Panc1 (cell line): Measurements from ENCODE around the gene XYLT1. TPM values are rescaled to one million over a fixed set of nuclear protein-coding genes. Genes with fewer than 3 reads are reported as not detected.

Source experiments
- ATAC-seq: fragments of 200-7000 bp; cut with Tn5 transposase; 2 replicates; pipeline ENCODE4 v1.9.1; 2020; ENCODE audit warnings: mild to moderate bottlenecking, moderate library complexity
- BruUV-seq: library from RNA; stranded (reverse); fragments of 400-500 nt; replicated peaks from 2 replicates; lab custom pipeline; 2021; lab: Mats Ljungman, UMichigan
- CTCF ChIA-PET: fragments of 300-600 bp; sonication (Branson Sonifier 250); formaldehyde crosslinking; loops from one replicate; lab custom pipeline; 2022; ENCODE audit warnings: antibody characterized with exemption; lab: Charles Lee
- POLR2A ChIA-PET: fragments of 300-600 bp; sonication (Branson Sonifier 250); formaldehyde crosslinking; loops from one replicate; lab custom pipeline; 2022; ENCODE audit warnings: antibody characterized with exemption; lab: Charles Lee
- DNase-seq: peaks from one replicate; pipeline ENCODE4 v3.0.0-alpha.2; 2010; ENCODE audit warnings: low read depth, low spot score
- H3K27ac ChIP-seq: 2 replicates; pipeline ENCODE4 v1.5.1; 2011; ENCODE audit warnings: mild to moderate bottlenecking, low read length, inconsistent platforms
- H3K27me3 ChIP-seq: fragments of 200-500 bp; sonication (Bioruptor generic); 2 replicates; pipeline ENCODE4 v1.6.0; 2014; ENCODE audit warnings: low read length, inconsistent platforms; ENCODE audit not compliant: control insufficient read depth, insufficient read depth
- H3K36me3 ChIP-seq: fragments of 200-500 bp; sonication (Bioruptor generic); 2 replicates; pipeline ENCODE4 v1.5.1; 2014; ENCODE audit warnings: inconsistent platforms, mild to moderate bottlenecking, low read length, moderate library complexity; ENCODE audit not compliant: control insufficient read depth, insufficient read depth
- H3K4me1 ChIP-seq: 2 replicates; pipeline ENCODE4 v1.5.1; 2011; ENCODE audit warnings: inconsistent platforms, mild to moderate bottlenecking, low read length, moderate library complexity; ENCODE audit not compliant: control insufficient read depth, insufficient read depth
- H3K4me3 ChIP-seq, 2 experiments: 2 replicates each; pipeline ENCODE4 v1.5.1; 2011 to 2012; ENCODE audit warnings: low read depth in 2 of 2, low read length in 2 of 2, mild to moderate bottlenecking in 2 of 2, inconsistent platforms in 1 of 2, moderate library complexity in 1 of 2
- H3K9me3 ChIP-seq: fragments of 200-500 bp; sonication (Bioruptor generic); 2 replicates; pipeline ENCODE4 v1.5.1; 2014; ENCODE audit warnings: low read depth, mild to moderate bottlenecking, inconsistent platforms, low read length, moderate library complexity; ENCODE audit not compliant: control insufficient read depth, insufficient read depth
- CTCF ChIP-seq: fragments of 450-650 bp; IDR thresholded peaks from 2 replicates; pipeline ENCODE4 v1.5.1; 2017; ENCODE audit warnings: mild to moderate bottlenecking
- POLR2AphosphoS5 ChIP-seq: IDR thresholded peaks from 2 replicates; pipeline ENCODE4 v1.6.1; 2012; ENCODE audit warnings: mild to moderate bottlenecking, low read depth, low read length, moderate library complexity
- REST ChIP-seq, 2 experiments: IDR thresholded peaks; 2 replicates each; pipeline ENCODE4 v1.6.1; 2011 to 2012; ENCODE audit warnings: low read depth in 2 of 2, control low read depth in 1 of 2, low read length in 1 of 2, mild to moderate bottlenecking in 1 of 2, moderate library complexity in 1 of 2; ENCODE audit not compliant: insufficient read depth in 1 of 2
- SIN3A ChIP-seq: IDR thresholded peaks from 2 replicates; pipeline ENCODE4 v1.6.1; 2012; ENCODE audit warnings: low read depth, mild to moderate bottlenecking, low read length, moderate library complexity, borderline replicate concordance; ENCODE audit not compliant: insufficient read depth
- TCF7L2 ChIP-seq: IDR thresholded peaks from 2 replicates; pipeline ENCODE4 v1.6.1; 2011; ENCODE audit warnings: mild to moderate bottlenecking, low read depth, low read length, inconsistent platforms
- in situ Hi-C: cut with HindIII; loops from 2 replicates; pipeline ENCODE4 v1.10.0; 2016; ENCODE audit warnings: low sequenced_read_pairs, low pct_unique_long_range_greater_than_20kb
- intact Hi-C: fragments of 100-400 bp; cut with micrococcal nuclease; formaldehyde crosslinking; loops from one replicate; pipeline ENCODE4 v1.10.0; 2022; ENCODE audit not compliant: unreplicated experiment
- total RNA-seq: library from RNA; stranded (reverse); gene quantifications from one replicate; pipeline ENCODE4 v1.2.1, GENCODE V29; 2021; ENCODE audit not compliant: unreplicated experiment

Gene XYLT1
- total RNA-seq, 1 experiment from 2014 or later, result 0.62 TPM

- no peak for TF ChIP-seq SIN3A
- TF ChIP-seq POLR2AphosphoS5, result no peak
- TF ChIP-seq REST (IDR thresholded peaks at IDR 0.05; ENCODE audit: insufficient read depth in 1 of 2, low read depth in 2 of 2, low read length in 1 of 2), result no peak
- TF ChIP-seq CTCF, result peak; percentile 44
- Histone ChIP-seq H3K36me3 (no peaks in the 10 kb centered on the region), H3K4me1 (no peaks in the 10 kb centered on the region), H3K27me3 (peaks cover 4% of the 10 kb centered on the region; the same call in 1 of the 2 replicates), H3K27ac (no peak overlapping the region), H3K4me3 (no peak overlapping the region), H3K9me3 (no peaks in the 10 kb centered on the region)
- intact Hi-C loops, result no loop called here
- no TSS peak for BruUV-seq
- ATAC-seq, result peak; percentile 60; the same call in 1 of the 2 replicates
- in situ Hi-C loops, result no loop called here
- no peak for DNase-seq
- CTCF ChIA-PET, result interaction anchor here (0.6 kb wide), 1 partner anchor 197 kb away, joined by 16 read pairs; no protein-coding TSS in a partner anchor
- POLR2A ChIA-PET, result no interaction called here
These were observed 259.0 kb downstream of the XYLT1 start for GRCh38 chr16:17211797-17212196.

DNA sequence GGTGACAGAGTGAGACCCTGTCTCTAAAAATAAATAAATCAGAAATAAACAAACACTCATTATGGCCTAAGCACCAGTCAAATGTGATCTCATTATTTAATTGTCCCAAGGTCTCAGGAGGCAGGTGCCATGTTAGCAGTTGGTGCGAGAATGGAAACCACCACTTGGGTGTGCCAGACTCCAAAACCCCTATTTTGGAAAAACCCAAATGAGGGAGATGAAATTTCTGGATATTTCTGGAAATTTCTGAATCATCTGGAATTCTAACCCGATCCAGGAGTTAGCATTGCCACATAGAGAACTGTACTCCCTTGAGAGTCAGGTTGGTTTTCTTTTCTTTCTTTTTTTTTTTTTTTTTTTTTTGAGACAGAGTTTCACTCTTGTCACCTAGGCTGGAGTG, 264.0 kb downstream of the XYLT1 start:
- DNase-seq (no peak), ATAC-seq (no peak)
- Histone ChIP-seq H3K27me3 (0 out of 2 replicates have a peak, but pooled peaks cover 2% of the 10 kb centered on the region), H3K36me3 (no peaks in the 10 kb centered on the region), H3K4me1 (no peaks in the 10 kb centered on the region), H3K9me3 (no peaks in the 10 kb centered on the region), H3K4me3 (no peak overlapping the region), H3K27ac (no peak overlapping the region)
- no peak for TF ChIP-seq POLR2AphosphoS5
- TF ChIP-seq SIN3A, result no peak
- no peak for TF ChIP-seq TCF7L2
- no peak for TF ChIP-seq CTCF
- TF ChIP-seq REST (IDR thresholded peaks at IDR 0.05; ENCODE audit: insufficient read depth in 1 of 2, low read depth in 2 of 2, low read length in 1 of 2), result no peak
- intact Hi-C loops, result no loop called here
- no TSS peak for BruUV-seq
- in situ Hi-C loops, result no loop called here
- ChIA-PET CTCF (no interaction called here), POLR2A (no interaction called here)
